Gastroesophageal sphincter (tissue), 3 donors: ENCODE measurements around the gene APP.

Source experiments
- EP300 ChIP-seq: sonication (generic); formaldehyde crosslinking; IDR thresholded peaks from one replicate; pipeline ENCODE4 v1.6.1; 2017; ENCODE audit warnings: antibody characterized with exemption, mild to moderate bottlenecking
- POLR2A ChIP-seq, 2 donors: fragments of 450-650 bp; IDR thresholded peaks; one replicate each; pipeline ENCODE4 v1.6.1; 2017; ENCODE audit warnings: antibody characterized with exemption in 2 of 2, mild to moderate bottlenecking in 2 of 2, moderate library complexity in 1 of 2
- POLR2AphosphoS5 ChIP-seq: sonication (generic); formaldehyde crosslinking; IDR thresholded peaks from one replicate; pipeline ENCODE4 v1.6.1; 2017; ENCODE audit warnings: antibody characterized with exemption
- TF ChIP-seq, protein P1 (sequence below), 4 experiments: fragments of 200-600 bp in 2 of 4; fragments of 450-650 bp in 2 of 4; sonication (generic) in 1 of 4; IDR thresholded peaks; one replicate each; pipeline ENCODE4 v1.5.1; 2017 to 2019; ENCODE audit warnings: antibody characterized with exemption in 4 of 4, mild to moderate bottlenecking in 2 of 4, moderate library complexity in 2 of 4

DNA sequence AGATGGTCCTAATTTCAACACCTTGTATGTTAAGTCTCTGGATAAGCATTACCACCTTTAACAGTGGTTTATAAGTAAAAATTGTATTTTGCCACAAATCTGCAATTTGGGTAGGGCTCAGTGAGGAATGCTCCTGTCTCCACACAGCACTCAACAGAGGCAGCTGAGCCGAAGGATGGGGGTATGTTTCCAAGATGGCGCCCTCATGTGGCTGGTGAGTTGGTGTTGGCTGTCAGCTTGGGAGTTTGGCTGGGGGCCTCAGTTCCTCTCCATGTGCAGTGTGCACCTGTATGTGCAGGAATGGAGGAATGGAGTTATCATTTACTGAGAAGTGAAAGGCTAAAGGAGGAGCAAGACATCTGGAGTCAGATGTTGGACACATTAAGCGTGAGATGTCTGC is 299.0 kb downstream of the APP start:
- TF ChIP-seq POLR2A (IDR thresholded peaks at IDR 0.05) (no peak), EP300 (no peak), POLR2AphosphoS5 (no peak)
- TF ChIP-seq, protein P1, sequence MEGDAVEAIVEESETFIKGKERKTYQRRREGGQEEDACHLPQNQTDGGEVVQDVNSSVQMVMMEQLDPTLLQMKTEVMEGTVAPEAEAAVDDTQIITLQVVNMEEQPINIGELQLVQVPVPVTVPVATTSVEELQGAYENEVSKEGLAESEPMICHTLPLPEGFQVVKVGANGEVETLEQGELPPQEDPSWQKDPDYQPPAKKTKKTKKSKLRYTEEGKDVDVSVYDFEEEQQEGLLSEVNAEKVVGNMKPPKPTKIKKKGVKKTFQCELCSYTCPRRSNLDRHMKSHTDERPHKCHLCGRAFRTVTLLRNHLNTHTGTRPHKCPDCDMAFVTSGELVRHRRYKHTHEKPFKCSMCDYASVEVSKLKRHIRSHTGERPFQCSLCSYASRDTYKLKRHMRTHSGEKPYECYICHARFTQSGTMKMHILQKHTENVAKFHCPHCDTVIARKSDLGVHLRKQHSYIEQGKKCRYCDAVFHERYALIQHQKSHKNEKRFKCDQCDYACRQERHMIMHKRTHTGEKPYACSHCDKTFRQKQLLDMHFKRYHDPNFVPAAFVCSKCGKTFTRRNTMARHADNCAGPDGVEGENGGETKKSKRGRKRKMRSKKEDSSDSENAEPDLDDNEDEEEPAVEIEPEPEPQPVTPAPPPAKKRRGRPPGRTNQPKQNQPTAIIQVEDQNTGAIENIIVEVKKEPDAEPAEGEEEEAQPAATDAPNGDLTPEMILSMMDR (IDR thresholded peaks at IDR 0.05): no peak
